C4-2B (cell line): Measurements from ENCODE around the gene MSI2.

ENCODE experiments used
- ZFX ChIP-seq: fragments of 450-650 bp; IDR thresholded peaks from 2 replicates; pipeline ENCODE4 v1.6.1; 2017
- TF ChIP-seq, protein P1 (sequence below): fragments of 450-650 bp; conservative IDR thresholded peaks from 2 replicates; pipeline ENCODE4 v1.5.1; 2017; ENCODE audit warnings: mild to moderate bottlenecking

DNA sequence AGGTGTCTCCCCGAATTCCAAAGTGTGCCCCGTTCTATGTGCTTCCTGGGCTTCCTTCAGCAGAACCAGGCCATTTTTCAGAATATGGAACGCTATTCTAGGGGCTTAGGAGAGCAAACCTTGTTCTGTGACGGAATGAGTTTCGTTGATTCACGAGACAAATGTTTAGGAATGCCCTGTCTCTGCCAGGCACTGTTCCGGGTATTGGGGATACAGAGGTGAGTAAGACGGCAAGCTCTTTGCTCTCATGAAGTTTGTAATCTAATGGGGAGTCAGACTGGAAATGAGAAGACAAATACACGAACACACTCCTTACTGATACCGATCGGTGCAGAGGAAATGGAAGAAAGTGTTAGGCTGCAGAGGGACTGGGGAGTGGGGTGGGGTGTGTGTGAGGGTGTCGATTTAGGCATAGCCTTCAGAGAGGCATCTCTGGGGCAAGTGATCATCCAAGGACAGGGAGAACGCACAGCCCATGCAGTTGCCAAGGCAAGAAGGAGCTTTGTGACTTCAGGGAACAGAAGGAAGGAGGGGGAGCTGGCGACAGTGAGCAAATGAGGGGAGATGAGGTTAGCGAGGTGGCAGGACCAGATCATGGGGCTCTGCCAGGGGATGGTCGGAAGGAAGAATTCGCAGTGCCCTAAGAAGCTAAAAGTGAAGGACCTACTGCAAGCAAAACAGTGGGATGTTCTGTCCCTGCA is 189.6 kb downstream of the MSI2 start:
- TF ChIP-seq, protein P1, sequence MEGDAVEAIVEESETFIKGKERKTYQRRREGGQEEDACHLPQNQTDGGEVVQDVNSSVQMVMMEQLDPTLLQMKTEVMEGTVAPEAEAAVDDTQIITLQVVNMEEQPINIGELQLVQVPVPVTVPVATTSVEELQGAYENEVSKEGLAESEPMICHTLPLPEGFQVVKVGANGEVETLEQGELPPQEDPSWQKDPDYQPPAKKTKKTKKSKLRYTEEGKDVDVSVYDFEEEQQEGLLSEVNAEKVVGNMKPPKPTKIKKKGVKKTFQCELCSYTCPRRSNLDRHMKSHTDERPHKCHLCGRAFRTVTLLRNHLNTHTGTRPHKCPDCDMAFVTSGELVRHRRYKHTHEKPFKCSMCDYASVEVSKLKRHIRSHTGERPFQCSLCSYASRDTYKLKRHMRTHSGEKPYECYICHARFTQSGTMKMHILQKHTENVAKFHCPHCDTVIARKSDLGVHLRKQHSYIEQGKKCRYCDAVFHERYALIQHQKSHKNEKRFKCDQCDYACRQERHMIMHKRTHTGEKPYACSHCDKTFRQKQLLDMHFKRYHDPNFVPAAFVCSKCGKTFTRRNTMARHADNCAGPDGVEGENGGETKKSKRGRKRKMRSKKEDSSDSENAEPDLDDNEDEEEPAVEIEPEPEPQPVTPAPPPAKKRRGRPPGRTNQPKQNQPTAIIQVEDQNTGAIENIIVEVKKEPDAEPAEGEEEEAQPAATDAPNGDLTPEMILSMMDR, result no peak
- TF ChIP-seq ZFX, result no peak
